GM18907 (cell line): Measurements from ENCODE around the gene MCRIP2.
A peak's percentile ranks its signal among the peaks of the same experiment; 100 is the strongest.

Experiments
- ATAC-seq: cut with Tn5 transposase; IDR thresholded peaks from one replicate; pipeline ENCODE4 v1.9.1; 2021; ENCODE audit warnings: mild to moderate bottlenecking, moderate library complexity; ENCODE audit not compliant: unreplicated experiment

MCRIP2 gene

GRCh38 chr16:647173-647902, 5.7 kb downstream of the MCRIP2 start:
- no peak for ATAC-seq

- ATAC-seq: no peak
Measured at GRCh38 chr16:648071-648780, 6.6 kb downstream of the MCRIP2 start.

GRCh38 chr16:648781-649589, 7.4 kb downstream of the MCRIP2 start, which contains the start of gene WDR90:
TSS of gene WDR90 (plus strand) at chr16:649365. CDS start at chr16:649417, 52 bp downstream.
- ATAC-seq: peak; percentile 51

GRCh38 chr16:649631-650030, 8.0 kb downstream of the MCRIP2 start:
- peak; percentile 2 for ATAC-seq

- ATAC-seq: no peak
Measured at GRCh38 chr16:651844-652243, 10.2 kb downstream of the MCRIP2 start.

- no peak for ATAC-seq
Measured at GRCh38 chr16:652454-653305, 11.1 kb downstream of the MCRIP2 start.

- ATAC-seq: no peak
Measured at GRCh38 chr16:654034-654433, 12.4 kb downstream of the MCRIP2 start.

GRCh38 chr16:657487-657886, 15.9 kb downstream of the MCRIP2 start:
- no peak for ATAC-seq

GRCh38 chr16:658679-659571, 17.3 kb downstream of the MCRIP2 start:
- no peak for ATAC-seq

- no peak for ATAC-seq
Measured at GRCh38 chr16:659618-660017, 18.0 kb downstream of the MCRIP2 start.

- ATAC-seq: no peak
Measured at GRCh38 chr16:660132-660458, 18.5 kb downstream of the MCRIP2 start.

- ATAC-seq: peak; percentile 41
Measured at GRCh38 chr16:660459-661183, 19.0 kb downstream of the MCRIP2 start.

GRCh38 chr16:661184-661821, 19.7 kb downstream of the MCRIP2 start:
- ATAC-seq: peak; percentile 12

- no peak for ATAC-seq
Measured at GRCh38 chr16:662095-662494, 20.5 kb downstream of the MCRIP2 start.

GRCh38 chr16:662597-662996, 21.0 kb downstream of the MCRIP2 start:
- ATAC-seq: no peak

- ATAC-seq: no peak
Measured at GRCh38 chr16:666572-666971, 24.9 kb downstream of the MCRIP2 start.

GRCh38 chr16:667113-667779, 25.6 kb downstream of the MCRIP2 start:
- no peak for ATAC-seq
